HL-60 (cell line): ENCODE results near the gene ELL2.

ENCODE experiments used
- DNase-seq, 2 experiments: peaks; one replicate each; pipeline ENCODE4 v3.0.0-alpha.2; 2010 to 2020; ENCODE audit warnings: low read depth in 1 of 2, low spot score in 1 of 2
- H3K27ac ChIP-seq: fragments of 250-450 bp; sonication (Bioruptor Pico); replicated peaks from 2 replicates; pipeline ENCODE4 v1.5.1; 2020; ENCODE audit warnings: mild to moderate bottlenecking, moderate library complexity
- H3K27me3 ChIP-seq: fragments of 250-450 bp; sonication (Bioruptor Pico); 2 replicates; pipeline ENCODE4 v1.5.1; 2021; ENCODE audit warnings: mild to moderate bottlenecking, moderate library complexity; ENCODE audit not compliant: insufficient read depth, poor library complexity, severe bottlenecking
- H3K4me3 ChIP-seq: replicated peaks from 2 replicates; pipeline ENCODE4 v1.5.1; 2011; ENCODE audit warnings: mild to moderate bottlenecking, control low read depth, low read length; ENCODE audit not compliant: insufficient read depth
- GABPA ChIP-seq: IDR thresholded peaks from 2 replicates; pipeline ENCODE4 v1.6.1; 2012; ENCODE audit warnings: low read depth
- POLR2AphosphoS5 ChIP-seq: IDR thresholded peaks from 2 replicates; pipeline ENCODE4 v1.6.1; 2012; ENCODE audit warnings: low read depth
- SPI1 ChIP-seq: IDR thresholded peaks from 2 replicates; pipeline ENCODE4 v1.6.1; 2012; ENCODE audit warnings: low read depth, mild to moderate bottlenecking, borderline replicate concordance
- TF ChIP-seq, protein P1 (sequence below): IDR thresholded peaks from 2 replicates; pipeline ENCODE4 v1.6.1; 2012; ENCODE audit warnings: low read depth; ENCODE audit not compliant: insufficient replicate concordance
- TF ChIP-seq, protein P2 (sequence below): IDR thresholded peaks from one replicate; pipeline ENCODE4 v1.5.1; 2011; ENCODE audit warnings: low read length, control low read depth, inconsistent platforms; ENCODE audit not compliant: insufficient read depth

Gene ELL2

DNA sequence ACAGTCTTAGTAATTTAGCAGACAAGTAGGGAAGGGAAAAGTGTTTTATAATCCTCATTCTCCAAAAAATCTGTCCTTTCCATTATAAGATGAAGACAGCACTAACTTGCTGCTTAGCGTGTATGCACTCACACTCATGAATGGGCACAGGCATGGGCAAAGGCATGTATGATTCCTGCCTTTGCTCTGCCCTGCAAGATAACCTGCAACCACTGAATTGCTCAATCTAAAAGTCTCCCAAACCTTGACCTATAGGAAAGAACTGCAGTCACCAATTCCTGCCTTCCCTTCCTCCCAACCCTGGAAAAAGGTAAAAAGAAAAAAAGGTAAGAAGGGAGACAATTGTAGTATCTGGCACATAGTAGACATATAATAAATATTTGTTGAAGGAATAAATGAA is 40.8 kb downstream of the ELL2 start:
- no peak overlapping the region for H3K27ac ChIP-seq
- no peak for TF ChIP-seq GABPA
- no peak for TF ChIP-seq SPI1
- TF ChIP-seq POLR2AphosphoS5: no peak
- TF ChIP-seq, protein P1, sequence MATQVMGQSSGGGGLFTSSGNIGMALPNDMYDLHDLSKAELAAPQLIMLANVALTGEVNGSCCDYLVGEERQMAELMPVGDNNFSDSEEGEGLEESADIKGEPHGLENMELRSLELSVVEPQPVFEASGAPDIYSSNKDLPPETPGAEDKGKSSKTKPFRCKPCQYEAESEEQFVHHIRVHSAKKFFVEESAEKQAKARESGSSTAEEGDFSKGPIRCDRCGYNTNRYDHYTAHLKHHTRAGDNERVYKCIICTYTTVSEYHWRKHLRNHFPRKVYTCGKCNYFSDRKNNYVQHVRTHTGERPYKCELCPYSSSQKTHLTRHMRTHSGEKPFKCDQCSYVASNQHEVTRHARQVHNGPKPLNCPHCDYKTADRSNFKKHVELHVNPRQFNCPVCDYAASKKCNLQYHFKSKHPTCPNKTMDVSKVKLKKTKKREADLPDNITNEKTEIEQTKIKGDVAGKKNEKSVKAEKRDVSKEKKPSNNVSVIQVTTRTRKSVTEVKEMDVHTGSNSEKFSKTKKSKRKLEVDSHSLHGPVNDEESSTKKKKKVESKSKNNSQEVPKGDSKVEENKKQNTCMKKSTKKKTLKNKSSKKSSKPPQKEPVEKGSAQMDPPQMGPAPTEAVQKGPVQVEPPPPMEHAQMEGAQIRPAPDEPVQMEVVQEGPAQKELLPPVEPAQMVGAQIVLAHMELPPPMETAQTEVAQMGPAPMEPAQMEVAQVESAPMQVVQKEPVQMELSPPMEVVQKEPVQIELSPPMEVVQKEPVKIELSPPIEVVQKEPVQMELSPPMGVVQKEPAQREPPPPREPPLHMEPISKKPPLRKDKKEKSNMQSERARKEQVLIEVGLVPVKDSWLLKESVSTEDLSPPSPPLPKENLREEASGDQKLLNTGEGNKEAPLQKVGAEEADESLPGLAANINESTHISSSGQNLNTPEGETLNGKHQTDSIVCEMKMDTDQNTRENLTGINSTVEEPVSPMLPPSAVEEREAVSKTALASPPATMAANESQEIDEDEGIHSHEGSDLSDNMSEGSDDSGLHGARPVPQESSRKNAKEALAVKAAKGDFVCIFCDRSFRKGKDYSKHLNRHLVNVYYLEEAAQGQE: no peak
- TF ChIP-seq, protein P2, sequence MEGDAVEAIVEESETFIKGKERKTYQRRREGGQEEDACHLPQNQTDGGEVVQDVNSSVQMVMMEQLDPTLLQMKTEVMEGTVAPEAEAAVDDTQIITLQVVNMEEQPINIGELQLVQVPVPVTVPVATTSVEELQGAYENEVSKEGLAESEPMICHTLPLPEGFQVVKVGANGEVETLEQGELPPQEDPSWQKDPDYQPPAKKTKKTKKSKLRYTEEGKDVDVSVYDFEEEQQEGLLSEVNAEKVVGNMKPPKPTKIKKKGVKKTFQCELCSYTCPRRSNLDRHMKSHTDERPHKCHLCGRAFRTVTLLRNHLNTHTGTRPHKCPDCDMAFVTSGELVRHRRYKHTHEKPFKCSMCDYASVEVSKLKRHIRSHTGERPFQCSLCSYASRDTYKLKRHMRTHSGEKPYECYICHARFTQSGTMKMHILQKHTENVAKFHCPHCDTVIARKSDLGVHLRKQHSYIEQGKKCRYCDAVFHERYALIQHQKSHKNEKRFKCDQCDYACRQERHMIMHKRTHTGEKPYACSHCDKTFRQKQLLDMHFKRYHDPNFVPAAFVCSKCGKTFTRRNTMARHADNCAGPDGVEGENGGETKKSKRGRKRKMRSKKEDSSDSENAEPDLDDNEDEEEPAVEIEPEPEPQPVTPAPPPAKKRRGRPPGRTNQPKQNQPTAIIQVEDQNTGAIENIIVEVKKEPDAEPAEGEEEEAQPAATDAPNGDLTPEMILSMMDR: no peak

GRCh38 chr5:95919658-95920057 is 42.0 kb downstream of the ELL2 start:
- no peak for DNase-seq
- Histone ChIP-seq H3K27me3 (no peaks in the 10 kb centered on the region), H3K27ac (no peak overlapping the region), H3K4me3 (no peak overlapping the region)
- TF ChIP-seq, protein P1: no peak
- TF ChIP-seq, protein P2: no peak
- TF ChIP-seq POLR2AphosphoS5 (no peak), SPI1 (peak; percentile 69)

More for the DNA sequence above, 40.8 kb downstream of the ELL2 start:
- Histone ChIP-seq H3K27me3 (no peaks in the 10 kb centered on the region), H3K4me3 (no peak overlapping the region)
- no peak for DNase-seq

DNA sequence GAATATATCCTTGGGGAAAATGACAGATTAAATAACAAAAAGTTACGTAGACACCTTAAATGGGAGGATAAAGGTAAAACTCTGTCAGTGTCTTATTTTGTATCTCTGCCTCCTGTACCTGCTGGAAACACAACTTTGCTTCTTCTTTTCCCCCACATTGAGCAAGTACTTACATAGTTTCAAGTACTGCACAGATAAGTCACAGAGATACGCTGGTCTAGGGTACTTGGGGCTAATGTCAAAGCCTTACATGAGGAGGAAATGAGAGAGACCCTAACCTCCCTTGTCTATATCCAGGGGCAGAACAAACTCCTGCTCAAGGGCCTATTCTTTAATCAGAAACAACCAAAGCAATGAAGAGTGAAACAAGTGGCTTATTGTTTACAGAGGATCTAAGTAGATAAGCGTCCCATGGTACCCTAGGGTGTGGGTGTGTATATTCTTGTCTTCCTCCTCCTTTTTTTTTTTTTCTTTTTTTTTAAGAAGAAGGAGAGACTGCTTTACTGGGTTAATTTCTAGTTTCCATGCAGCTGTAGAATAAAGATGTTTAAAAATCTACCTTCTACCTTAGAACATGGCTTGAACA is 43.1 kb downstream of the ELL2 start:
- Histone ChIP-seq H3K4me3 (no peak overlapping the region), H3K27me3 (no peaks in the 10 kb centered on the region), H3K27ac (no peak overlapping the region)
- TF ChIP-seq, protein P1: no peak
- DNase-seq: no peak
